Mammary epithelial cell (primary cell): ENCODE measurements around the gene NCAM2.

ENCODE experiments used
- CTCF ChIP-seq, 2 donors: IDR thresholded peaks in 1 of 2; conservative IDR thresholded peaks in 1 of 2; 2 replicates each; pipeline ENCODE4 v1.5.1; 2011 to 2012; ENCODE audit warnings: inconsistent platforms in 2 of 2, low read length in 2 of 2, mild to moderate bottlenecking in 2 of 2, control low read depth in 1 of 2, low read depth in 1 of 2; ENCODE audit not compliant: insufficient read depth in 1 of 2; ENCODE audit errors: extremely low read depth in 1 of 2
- EZH2 ChIP-seq: IDR thresholded peaks from 2 replicates; pipeline ENCODE4 v1.6.1; 2012; ENCODE audit warnings: low read length, inconsistent platforms, borderline replicate concordance

GRCh38 chr21:21002153-21002552 is 3.9 kb downstream of the NCAM2 start:
- TF ChIP-seq CTCF (conservative IDR thresholded peaks at IDR 0.05 in 1 of 2, IDR thresholded peaks at IDR 0.05 in 1 of 2; ENCODE audit: extremely low read depth in 1 of 2, insufficient read depth in 1 of 2, low read depth in 1 of 2, low read length in 2 of 2) (no peak), EZH2 (no peak)
